Measurements from ENCODE around the gene MBOAT1. TPM values are rescaled to one million over a fixed set of nuclear protein-coding genes. Genes with fewer than 3 reads are reported as not detected.

Gene MBOAT1
- total and polyA plus RNA-seq, 2 of the 13 experiments (the other 11 are each of a cell fraction or from before 2014, with no cell fraction given) = not detected

DNA sequence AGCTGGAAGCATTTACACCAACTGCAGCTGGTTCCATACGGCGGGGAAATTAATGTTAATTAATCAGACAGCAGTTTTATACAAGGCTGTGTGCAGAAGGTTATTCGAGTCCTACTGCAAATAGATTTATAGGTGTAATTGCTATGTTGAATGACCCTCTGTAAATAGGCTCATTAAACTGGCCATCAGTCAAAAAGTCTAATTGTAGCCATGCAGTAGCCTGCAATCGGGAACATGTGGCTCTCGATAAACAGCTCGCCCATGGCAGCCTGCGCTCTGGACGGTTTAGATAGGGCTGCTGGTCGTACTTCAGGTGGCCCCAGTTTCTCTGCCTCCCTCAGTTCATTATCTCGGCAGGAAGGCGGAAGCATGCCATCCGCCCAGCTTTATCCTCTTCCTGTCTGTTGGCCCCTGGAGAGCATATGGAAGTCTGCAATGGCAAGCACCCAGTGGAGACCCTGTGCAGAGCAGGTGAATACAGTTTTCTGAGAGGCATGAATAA, 143.2 kb downstream of the MBOAT1 start:
- TF ChIP-seq ZSCAN12 (CRISPR knock-in tag; IDR thresholded peaks at IDR 0.05) (no peak), ZNF296 (CRISPR knock-in tag; conservative IDR thresholded peaks at IDR 0.05) (no peak), ZNF558 (CRISPR knock-in tag; IDR thresholded peaks at IDR 0.05; ENCODE audit: borderline replicate concordance) (no peak), GPN1 (CRISPR knock-in tag; IDR thresholded peaks at IDR 0.05; ENCODE audit: borderline replicate concordance) (no peak), DR1 (CRISPR knock-in tag; IDR thresholded peaks at IDR 0.05) (no peak), FOXA1 (IDR thresholded peaks at IDR 0.05) (no peak), FOXA1 (CRISPR knock-in tag; IDR thresholded peaks at IDR 0.05) (no peak), ZNF670 (CRISPR knock-in tag; IDR thresholded peaks at IDR 0.05; ENCODE audit: borderline replicate concordance) (no peak), ZNF766 (CRISPR knock-in tag; IDR thresholded peaks at IDR 0.05; ENCODE audit: borderline replicate concordance) (no peak), MAFG (CRISPR knock-in tag; IDR thresholded peaks at IDR 0.05) (no peak), ZZZ3 (CRISPR knock-in tag; IDR thresholded peaks at IDR 0.05; ENCODE audit: borderline replicate concordance) (no peak), KMT2B (CRISPR knock-in tag; IDR thresholded peaks at IDR 0.05) (no peak), PHB2 (IDR thresholded peaks at IDR 0.05; ENCODE audit: partially characterized antibody) (no peak), SNAI1 (CRISPR knock-in tag; IDR thresholded peaks at IDR 0.05; ENCODE audit: borderline replicate concordance) (no peak), SP1 (IDR thresholded peaks at IDR 0.05) (no peak), SP1 (CRISPR knock-in tag; IDR thresholded peaks at IDR 0.05) (no peak), TCF7L2 (IDR thresholded peaks at IDR 0.05; ENCODE audit: low read depth, low read length) (no peak), ERF (CRISPR knock-in tag; IDR thresholded peaks at IDR 0.05) (no peak), REPIN1 (CRISPR knock-in tag; IDR thresholded peaks at IDR 0.05; ENCODE audit: borderline replicate concordance, low read depth) (no peak), ZNF850 (CRISPR knock-in tag; conservative IDR thresholded peaks at IDR 0.05) (no peak)
- TF ChIP-seq, protein P1, sequence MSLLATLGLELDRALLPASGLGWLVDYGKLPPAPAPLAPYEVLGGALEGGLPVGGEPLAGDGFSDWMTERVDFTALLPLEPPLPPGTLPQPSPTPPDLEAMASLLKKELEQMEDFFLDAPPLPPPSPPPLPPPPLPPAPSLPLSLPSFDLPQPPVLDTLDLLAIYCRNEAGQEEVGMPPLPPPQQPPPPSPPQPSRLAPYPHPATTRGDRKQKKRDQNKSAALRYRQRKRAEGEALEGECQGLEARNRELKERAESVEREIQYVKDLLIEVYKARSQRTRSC (CRISPR knock-in tag; IDR thresholded peaks at IDR 0.05; ENCODE audit: low read depth) = no peak
- TF ChIP-seq, protein P2, sequence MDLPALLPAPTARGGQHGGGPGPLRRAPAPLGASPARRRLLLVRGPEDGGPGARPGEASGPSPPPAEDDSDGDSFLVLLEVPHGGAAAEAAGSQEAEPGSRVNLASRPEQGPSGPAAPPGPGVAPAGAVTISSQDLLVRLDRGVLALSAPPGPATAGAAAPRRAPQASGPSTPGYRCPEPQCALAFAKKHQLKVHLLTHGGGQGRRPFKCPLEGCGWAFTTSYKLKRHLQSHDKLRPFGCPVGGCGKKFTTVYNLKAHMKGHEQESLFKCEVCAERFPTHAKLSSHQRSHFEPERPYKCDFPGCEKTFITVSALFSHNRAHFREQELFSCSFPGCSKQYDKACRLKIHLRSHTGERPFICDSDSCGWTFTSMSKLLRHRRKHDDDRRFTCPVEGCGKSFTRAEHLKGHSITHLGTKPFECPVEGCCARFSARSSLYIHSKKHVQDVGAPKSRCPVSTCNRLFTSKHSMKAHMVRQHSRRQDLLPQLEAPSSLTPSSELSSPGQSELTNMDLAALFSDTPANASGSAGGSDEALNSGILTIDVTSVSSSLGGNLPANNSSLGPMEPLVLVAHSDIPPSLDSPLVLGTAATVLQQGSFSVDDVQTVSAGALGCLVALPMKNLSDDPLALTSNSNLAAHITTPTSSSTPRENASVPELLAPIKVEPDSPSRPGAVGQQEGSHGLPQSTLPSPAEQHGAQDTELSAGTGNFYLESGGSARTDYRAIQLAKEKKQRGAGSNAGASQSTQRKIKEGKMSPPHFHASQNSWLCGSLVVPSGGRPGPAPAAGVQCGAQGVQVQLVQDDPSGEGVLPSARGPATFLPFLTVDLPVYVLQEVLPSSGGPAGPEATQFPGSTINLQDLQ (CRISPR knock-in tag; IDR thresholded peaks at IDR 0.05) = no peak
- in situ Hi-C loops (cut with HindIII; ENCODE audit: extremely low pct_ligation_motif_present, low pct_unique_long_range_greater_than_20kb) (no loop called here), intact Hi-C loops (cut with micrococcal nuclease; ENCODE audit: unreplicated experiment) (no loop called here)
- H3K9me3 ChIP-seq (ENCODE audit: low read length) = no peaks in the 10 kb centered on the region
- no peak overlapping the region for H3K4me2 ChIP-seq (ENCODE audit: low read depth, low read length)
- ATAC-seq = no peak
- H2AFZ ChIP-seq (ENCODE audit: low read length) = no peak overlapping the region
- no peaks in the 10 kb centered on the region for H3K79me2 ChIP-seq (ENCODE audit: insufficient read depth, low read length)
- H3K27ac ChIP-seq (ENCODE audit: extremely low read length, insufficient read depth, low read length) = no peak overlapping the region
- no peaks in the 10 kb centered on the region for H4K20me1 ChIP-seq (ENCODE audit: insufficient read depth, low read length)
- ChIA-PET CTCF (ENCODE audit: low intra/inter-chr PET ratio, low total read pairs) (no interaction called here), POLR2A (no interaction called here)
- H3K27me3 ChIP-seq (ENCODE audit: control insufficient read depth in 1 of 2, insufficient read depth in 2 of 2, low read length in 2 of 2) = peaks cover 0 to 12% of the 10 kb centered on the region in 2 experiments; a peak in 1 of 5 replicates
- BruUV-seq (replicated peaks) = no TSS peak
- no peak overlapping the region for H3K9ac ChIP-seq (ENCODE audit: insufficient read depth, low read depth, low read length)
- WGBS (ENCODE audit: low lambda C conversion rate) = 34% methylated on average over 8 of the region's 12 CpGs
- H3K4me1 ChIP-seq (ENCODE audit: insufficient read depth, low read length) = no peaks in the 10 kb centered on the region
- DNase-seq (ENCODE audit: low spot score) = no peak
- FAIRE-seq = no peak
- H3K4me3 ChIP-seq (replicated peaks in 1 of 3; ENCODE audit: insufficient read depth in 1 of 3, low read depth in 2 of 3, low read length in 3 of 3) = no peak overlapping the region
- H3K36me3 ChIP-seq (replicated peaks in 1 of 2; ENCODE audit: control insufficient read depth in 1 of 2, insufficient read depth in 2 of 2, low read length in 2 of 2) = no peaks in the 10 kb centered on the region

Data from HepG2 (cell line).